Upper lobe of left lung (tissue), 6 donors: Measurements from ENCODE around the gene ARID5B. TPM values are rescaled to one million over a fixed set of nuclear protein-coding genes. Genes with fewer than 3 reads are reported as not detected.
A peak's percentile ranks its signal among the peaks of the same experiment; 100 is the strongest.

Experiments used
- ATAC-seq, 2 donors: fragments of 200-7000 bp; cut with Tn5 transposase; one replicate each; pipeline ENCODE4 v1.9.1; 2022; ENCODE audit warnings: mild to moderate bottlenecking in 2 of 2, moderate library complexity in 2 of 2; ENCODE audit not compliant: low FRiP score in 2 of 2
- DNase-seq, 2 donors: peaks; one replicate each; pipeline ENCODE4 v3.0.0-alpha.2; 2019 to 2020
- H3K27ac ChIP-seq, 4 donors: fragments of 200-600 bp; sonication (generic); one replicate each; pipeline ENCODE4 v1.5.1; 2016 to 2019
- H3K27me3 ChIP-seq, 4 donors: fragments of 200-600 bp; sonication (generic); one replicate each; pipeline ENCODE4 v1.5.1; 2017 to 2019
- H3K36me3 ChIP-seq, 4 donors: fragments of 200-600 bp; sonication (generic); one replicate each; pipeline ENCODE4 v1.5.1; 2016 to 2019
- H3K4me1 ChIP-seq, 4 donors: fragments of 200-600 bp; sonication (generic); one replicate each; pipeline ENCODE4 v1.5.1; 2018 to 2019
- H3K4me3 ChIP-seq, 4 donors: fragments of 200-600 bp; sonication (generic); one replicate each; pipeline ENCODE4 v1.5.1; 2017 to 2019; ENCODE audit warnings: mild to moderate bottlenecking in 2 of 4, moderate library complexity in 1 of 4
- H3K9me3 ChIP-seq, 4 donors: fragments of 200-600 bp; sonication (generic); one replicate each; pipeline ENCODE4 v1.5.1; 2018 to 2019
- EP300 ChIP-seq, 4 donors: sonication (generic); formaldehyde crosslinking; IDR thresholded peaks; one replicate each; pipeline ENCODE4 v1.5.1; 2017; ENCODE audit warnings: antibody characterized with exemption in 4 of 4, control low read depth in 2 of 4
- POLR2A ChIP-seq, 4 donors: fragments of 450-650 bp; IDR thresholded peaks; one replicate each; pipeline ENCODE4 v1.5.1; 2016 to 2017; ENCODE audit warnings: antibody characterized with exemption in 4 of 4, mild to moderate bottlenecking in 2 of 4
- POLR2AphosphoS5 ChIP-seq, 2 donors: sonication (generic); formaldehyde crosslinking; IDR thresholded peaks; one replicate each; pipeline ENCODE4 v1.5.1; 2017; ENCODE audit warnings: antibody characterized with exemption in 2 of 2
- WGBS, 2 donors: methylation state at CpG; one replicate each; pipeline ENCODE4 v1.1.5; 2017 to 2018; 5-methylcytosine and 5-hydroxymethylcytosine counted together
- total RNA-seq, 6 donors: library from RNA; depleted of rRNA in 4 of 6; stranded (reverse); fragments of >200 nt in 4 of 6; gene quantifications; one replicate each; pipeline versions ENCODE4 v1.1.0 to v1.2.1, GENCODE V29; 2016 to 2021
- TF ChIP-seq, protein P1 (sequence below), 6 experiments: fragments of 450-650 bp in 4 of 6; fragments of 200-600 bp in 2 of 6; sonication (generic) in 2 of 6; IDR thresholded peaks; one replicate each; pipeline ENCODE4 v1.5.1; 2016 to 2019; ENCODE audit warnings: antibody characterized with exemption in 6 of 6
- donor health status: DM: no; HTN: no; CAD: no; lungs with moderate emphysema.
- donor health status: DM: no; HTN: yes; CAD: no; lungs with severe emphysema.

ARID5B gene
- total RNA-seq, 6 donors from 2014 or later, result 20.2 to 51.3 (median 28.4) TPM

DNA sequence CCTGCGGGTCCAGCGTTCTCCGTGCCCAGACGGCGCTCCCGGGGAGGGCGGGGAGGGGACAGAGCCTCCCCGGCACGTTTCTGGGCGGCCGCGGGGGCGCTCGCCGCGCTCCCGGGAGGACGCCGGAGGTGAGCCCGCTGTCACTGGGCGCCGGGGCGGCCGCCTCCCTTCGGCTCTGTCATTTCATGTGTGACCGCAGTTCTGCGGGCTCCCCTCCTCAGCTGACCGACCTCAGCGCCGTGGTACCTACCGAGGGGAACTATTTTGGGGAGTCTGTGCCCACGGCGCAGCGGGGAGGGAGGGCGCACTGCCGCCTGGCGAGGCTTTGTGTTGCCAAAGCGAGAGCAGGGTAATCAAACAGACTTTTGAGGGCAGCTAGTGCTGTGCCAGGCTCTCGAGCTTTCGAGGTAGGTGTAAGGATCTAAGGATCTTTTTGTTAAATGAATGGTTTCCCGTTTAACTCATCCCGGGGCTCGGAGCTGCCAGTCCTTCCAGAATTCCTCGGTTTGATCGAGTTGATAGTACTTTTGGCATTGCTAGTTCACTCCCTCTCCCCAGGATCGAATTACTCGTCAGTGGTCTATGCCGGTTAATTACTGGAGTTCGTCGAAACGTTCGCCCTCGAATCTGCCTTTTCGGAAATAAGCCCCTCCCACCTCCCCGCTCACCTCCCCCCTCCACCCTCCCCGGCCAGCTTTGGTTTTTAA is 1.9 kb downstream of the ARID5B start:
- DNase-seq (peak; percentile 62 to 94), ATAC-seq (peak; percentile 70 to 77)
- TF ChIP-seq POLR2A (IDR thresholded peaks at IDR 0.05), result peak in 3 of 4 donors; percentile 45 to 80 (median 60)
- peak in 1 of 4 donors; percentile 3 for TF ChIP-seq EP300 (IDR thresholded peaks at IDR 0.05)
- TF ChIP-seq, protein P1, sequence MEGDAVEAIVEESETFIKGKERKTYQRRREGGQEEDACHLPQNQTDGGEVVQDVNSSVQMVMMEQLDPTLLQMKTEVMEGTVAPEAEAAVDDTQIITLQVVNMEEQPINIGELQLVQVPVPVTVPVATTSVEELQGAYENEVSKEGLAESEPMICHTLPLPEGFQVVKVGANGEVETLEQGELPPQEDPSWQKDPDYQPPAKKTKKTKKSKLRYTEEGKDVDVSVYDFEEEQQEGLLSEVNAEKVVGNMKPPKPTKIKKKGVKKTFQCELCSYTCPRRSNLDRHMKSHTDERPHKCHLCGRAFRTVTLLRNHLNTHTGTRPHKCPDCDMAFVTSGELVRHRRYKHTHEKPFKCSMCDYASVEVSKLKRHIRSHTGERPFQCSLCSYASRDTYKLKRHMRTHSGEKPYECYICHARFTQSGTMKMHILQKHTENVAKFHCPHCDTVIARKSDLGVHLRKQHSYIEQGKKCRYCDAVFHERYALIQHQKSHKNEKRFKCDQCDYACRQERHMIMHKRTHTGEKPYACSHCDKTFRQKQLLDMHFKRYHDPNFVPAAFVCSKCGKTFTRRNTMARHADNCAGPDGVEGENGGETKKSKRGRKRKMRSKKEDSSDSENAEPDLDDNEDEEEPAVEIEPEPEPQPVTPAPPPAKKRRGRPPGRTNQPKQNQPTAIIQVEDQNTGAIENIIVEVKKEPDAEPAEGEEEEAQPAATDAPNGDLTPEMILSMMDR (IDR thresholded peaks at IDR 0.05), result peak; percentile 9 to 31 (median 17)
- TF ChIP-seq POLR2AphosphoS5 (IDR thresholded peaks at IDR 0.05), result peak; percentile 46 to 50
- H3K27me3 ChIP-seq, result no peaks in the 10 kb centered on the region
- H3K36me3 ChIP-seq, result no peaks in the 10 kb centered on the region
- 0 to 1% methylated on average over 34 to 42 of the region's 56 CpGs for WGBS, 2 donors
- H3K27ac ChIP-seq, result peak overlapping the region; percentile 96 to 98 (median 96)
- H3K4me1 ChIP-seq, result peaks cover 20 to 39% (median 24%) of the 10 kb centered on the region in 4 donors
- H3K9me3 ChIP-seq, result no peaks in the 10 kb centered on the region
- H3K4me3 ChIP-seq, result peak overlapping the region; percentile 64 to 84 (median 72)

- TF ChIP-seq EP300 (IDR thresholded peaks at IDR 0.05) (no peak), POLR2A (IDR thresholded peaks at IDR 0.05) (no peak), POLR2AphosphoS5 (IDR thresholded peaks at IDR 0.05) (no peak)
- TF ChIP-seq, protein P1 (IDR thresholded peaks at IDR 0.05), result no peak
- peak overlapping the region; percentile 64 to 84 (median 72) for H3K4me3 ChIP-seq
- H3K4me1 ChIP-seq, result peaks cover 16 to 36% (median 21%) of the 10 kb centered on the region in 4 donors
- no peaks in the 10 kb centered on the region for H3K9me3 ChIP-seq
- H3K27ac ChIP-seq, result peak overlapping the region; percentile 96 to 98 (median 96)
- ATAC-seq (no peak), DNase-seq (no peak)
- WGBS, 2 donors, result 4 to 8% methylated on average over 7 of the region's 7 CpGs
- H3K36me3 ChIP-seq, result no peaks in the 10 kb centered on the region
- H3K27me3 ChIP-seq, result no peaks in the 10 kb centered on the region
These were observed 2.4 kb downstream of the ARID5B start for GRCh38 chr10:61903928-61904344.

DNA sequence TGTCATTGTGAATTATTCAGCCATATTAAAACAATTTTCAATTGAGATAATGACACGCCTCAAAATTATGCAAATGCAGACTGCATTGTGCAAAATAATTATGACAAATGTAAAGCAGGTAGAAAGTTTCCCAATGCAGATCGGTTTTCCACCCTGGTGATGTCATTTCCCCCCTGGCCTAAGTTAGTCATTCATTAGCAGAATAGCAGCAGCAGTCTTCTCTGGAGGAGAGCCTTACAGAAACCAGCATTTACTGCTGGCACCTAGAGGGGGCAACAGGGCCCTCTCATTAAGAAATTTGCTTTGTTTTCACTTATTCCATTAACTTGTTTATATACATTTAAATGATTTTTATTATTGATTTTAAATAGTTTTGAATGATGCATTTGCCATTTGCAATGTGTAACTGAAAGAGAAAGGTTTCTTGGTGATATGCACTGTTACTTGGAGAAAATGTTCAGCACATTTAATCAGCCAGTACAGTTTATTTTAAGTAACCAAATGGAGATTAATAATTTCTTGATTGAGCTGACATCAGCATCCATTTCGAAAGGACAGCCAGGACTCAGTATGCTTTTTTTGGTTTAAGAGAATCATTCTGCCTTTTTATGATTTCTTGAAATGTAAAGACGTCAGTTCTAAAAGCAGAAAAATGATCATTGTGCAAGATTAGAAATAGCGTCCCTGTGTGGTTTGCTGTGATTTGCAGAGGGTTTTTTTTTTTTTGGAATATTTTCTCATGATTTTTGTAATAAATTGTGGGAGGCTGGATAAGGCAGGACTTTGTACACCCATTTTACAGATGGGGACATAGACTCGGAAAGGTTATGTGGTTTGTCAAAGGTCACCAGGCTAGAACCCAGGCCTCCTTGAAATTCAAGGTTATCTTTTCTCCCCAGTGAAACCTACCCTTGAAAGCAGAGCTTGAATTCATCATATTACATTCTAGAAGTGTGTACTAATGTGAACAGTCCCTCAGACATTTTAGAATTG is 3.5 kb downstream of the ARID5B start:
- WGBS, 2 donors, result 42 to 46% methylated on average over 6 of the region's 6 CpGs
- TF ChIP-seq EP300 (IDR thresholded peaks at IDR 0.05), result peak in 1 of 4 donors; percentile 60
- TF ChIP-seq, protein P1 (IDR thresholded peaks at IDR 0.05), result peak in 1 of 6 experiments; percentile 5
- peak in 1 of 2 donors; percentile 47 for TF ChIP-seq POLR2AphosphoS5 (IDR thresholded peaks at IDR 0.05)
- peak in 1 of 4 donors; percentile 10 for TF ChIP-seq POLR2A (IDR thresholded peaks at IDR 0.05)
- H3K9me3 ChIP-seq, result no peaks in the 10 kb centered on the region
- H3K4me1 ChIP-seq, result peaks cover 11 to 25% (median 12%) of the 10 kb centered on the region in 4 donors
- H3K27ac ChIP-seq, result peak overlapping the region; percentile 96 to 98 (median 96)
- no peak for ATAC-seq
- DNase-seq, result peak in 1 of 2 donors; percentile 63
- no peaks in the 10 kb centered on the region for H3K36me3 ChIP-seq
- H3K4me3 ChIP-seq, result peak overlapping the region in 2 of 4 donors; percentile 71 to 74
- no peaks in the 10 kb centered on the region for H3K27me3 ChIP-seq

DNA sequence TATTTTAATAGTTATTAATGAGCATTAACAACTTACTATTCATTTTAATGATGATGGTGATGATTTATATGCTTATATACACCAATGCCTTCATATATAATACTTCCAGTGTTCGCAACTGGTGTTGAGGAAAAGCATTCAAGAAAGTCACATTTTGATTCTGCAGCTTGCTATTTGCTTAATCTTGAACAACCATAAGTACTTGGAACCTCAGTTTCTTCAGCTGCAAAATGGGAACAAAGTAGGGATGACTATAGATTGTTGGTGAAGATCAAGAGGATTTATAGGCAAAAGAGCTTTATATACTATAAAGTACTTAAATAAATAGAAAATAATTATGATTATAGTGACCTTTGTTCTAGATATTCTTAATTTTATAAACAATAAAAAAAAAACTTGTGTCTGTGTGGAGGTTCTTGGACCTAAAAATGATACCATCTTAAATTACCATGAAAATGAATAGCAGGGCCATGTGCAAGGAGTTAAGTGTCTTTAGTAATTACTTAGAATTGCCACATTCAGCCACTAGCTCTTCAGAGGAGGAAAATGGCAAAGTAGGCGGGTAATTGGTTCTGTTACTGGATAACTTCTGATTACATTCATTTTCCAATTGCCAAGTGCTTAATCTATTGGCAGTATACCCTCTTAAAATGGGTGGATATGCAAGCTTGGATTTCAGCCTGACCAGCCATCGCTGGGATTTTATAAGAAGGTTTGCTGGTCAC is 4.5 kb downstream of the ARID5B start:
- TF ChIP-seq, protein P1 (IDR thresholded peaks at IDR 0.05), result no peak
- TF ChIP-seq POLR2A (IDR thresholded peaks at IDR 0.05) (no peak), POLR2AphosphoS5 (IDR thresholded peaks at IDR 0.05) (no peak), EP300 (IDR thresholded peaks at IDR 0.05) (no peak)
- no peaks in the 10 kb centered on the region for H3K9me3 ChIP-seq
- no peaks in the 10 kb centered on the region for H3K36me3 ChIP-seq
- no peaks in the 10 kb centered on the region for H3K27me3 ChIP-seq
- H3K4me1 ChIP-seq, result peaks cover 11 to 17% (median 12%) of the 10 kb centered on the region in 4 donors
- 81% methylated on average over 3 of the region's 3 CpGs for WGBS, 2 donors
- ATAC-seq (no peak), DNase-seq (no peak)
- no peak overlapping the region for H3K4me3 ChIP-seq
- no peak overlapping the region for H3K27ac ChIP-seq
